ENCODE measurements around the gene LRP1B.

GRCh38 chr2:141931797-141932196 lies 199.0 kb downstream of the LRP1B start:
- no peak for TF ChIP-seq EZH2 (IDR thresholded peaks at IDR 0.05; ENCODE audit: borderline replicate concordance, insufficient read depth, low read depth, low read length, poor library complexity, severe bottlenecking)
- TF ChIP-seq, protein P1, sequence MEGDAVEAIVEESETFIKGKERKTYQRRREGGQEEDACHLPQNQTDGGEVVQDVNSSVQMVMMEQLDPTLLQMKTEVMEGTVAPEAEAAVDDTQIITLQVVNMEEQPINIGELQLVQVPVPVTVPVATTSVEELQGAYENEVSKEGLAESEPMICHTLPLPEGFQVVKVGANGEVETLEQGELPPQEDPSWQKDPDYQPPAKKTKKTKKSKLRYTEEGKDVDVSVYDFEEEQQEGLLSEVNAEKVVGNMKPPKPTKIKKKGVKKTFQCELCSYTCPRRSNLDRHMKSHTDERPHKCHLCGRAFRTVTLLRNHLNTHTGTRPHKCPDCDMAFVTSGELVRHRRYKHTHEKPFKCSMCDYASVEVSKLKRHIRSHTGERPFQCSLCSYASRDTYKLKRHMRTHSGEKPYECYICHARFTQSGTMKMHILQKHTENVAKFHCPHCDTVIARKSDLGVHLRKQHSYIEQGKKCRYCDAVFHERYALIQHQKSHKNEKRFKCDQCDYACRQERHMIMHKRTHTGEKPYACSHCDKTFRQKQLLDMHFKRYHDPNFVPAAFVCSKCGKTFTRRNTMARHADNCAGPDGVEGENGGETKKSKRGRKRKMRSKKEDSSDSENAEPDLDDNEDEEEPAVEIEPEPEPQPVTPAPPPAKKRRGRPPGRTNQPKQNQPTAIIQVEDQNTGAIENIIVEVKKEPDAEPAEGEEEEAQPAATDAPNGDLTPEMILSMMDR (IDR thresholded peaks at IDR 0.05), result no peak
